B cell (primary cell): ENCODE measurements around the gene PLXNA1.

Source experiments
- EZH2 ChIP-seq: IDR thresholded peaks from 2 replicates; pipeline ENCODE4 v1.6.1; 2012; ENCODE audit warnings: borderline replicate concordance, low read depth, mild to moderate bottlenecking, moderate library complexity, low read length; ENCODE audit not compliant: insufficient read depth, poor library complexity, severe bottlenecking
- TF ChIP-seq, protein P1 (sequence below): fragments of 200-600 bp; IDR thresholded peaks from one replicate; pipeline ENCODE4 v1.8.0; 2022; ENCODE audit warnings: antibody characterized with exemption, mild to moderate bottlenecking

DNA sequence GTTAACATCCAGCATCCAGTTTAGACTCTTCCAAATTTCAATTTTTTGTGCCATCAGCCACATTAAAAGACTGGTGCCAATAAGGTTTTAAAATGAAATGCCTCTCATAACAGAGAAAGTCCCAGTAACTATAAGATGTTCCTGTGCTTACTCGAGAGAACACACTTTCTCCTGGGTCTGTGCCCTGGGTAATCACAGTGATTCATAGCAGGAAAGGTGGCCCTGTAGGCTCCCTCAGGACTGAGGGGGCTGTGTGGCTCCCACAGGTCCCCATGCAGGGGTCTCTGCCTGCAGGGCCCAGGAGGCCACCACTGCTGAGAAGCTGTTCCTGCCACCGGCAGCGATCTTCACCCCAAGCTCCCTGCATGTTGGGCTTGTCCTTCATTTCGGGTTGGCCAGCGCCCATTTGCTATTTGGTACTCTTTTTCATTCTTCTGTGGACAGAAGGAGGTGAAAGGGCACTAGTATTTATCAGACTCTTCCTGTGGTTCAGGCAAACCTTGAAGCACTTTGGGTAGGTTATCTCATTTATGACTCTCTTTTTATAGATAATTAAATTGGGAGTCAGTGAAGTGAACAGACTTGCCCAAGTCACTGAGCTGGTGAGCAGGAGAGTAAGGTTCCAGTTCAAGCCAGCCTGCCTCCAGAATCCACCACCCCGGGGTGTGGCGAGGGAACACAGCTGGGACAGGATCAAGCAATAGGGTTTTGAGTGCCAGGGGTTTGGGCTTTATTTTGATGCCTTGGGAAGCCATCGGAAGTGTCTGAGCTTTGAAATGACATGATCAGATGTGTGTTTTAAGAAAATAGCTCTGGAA, 44.2 kb upstream of the PLXNA1 start:
- TF ChIP-seq, protein P1, sequence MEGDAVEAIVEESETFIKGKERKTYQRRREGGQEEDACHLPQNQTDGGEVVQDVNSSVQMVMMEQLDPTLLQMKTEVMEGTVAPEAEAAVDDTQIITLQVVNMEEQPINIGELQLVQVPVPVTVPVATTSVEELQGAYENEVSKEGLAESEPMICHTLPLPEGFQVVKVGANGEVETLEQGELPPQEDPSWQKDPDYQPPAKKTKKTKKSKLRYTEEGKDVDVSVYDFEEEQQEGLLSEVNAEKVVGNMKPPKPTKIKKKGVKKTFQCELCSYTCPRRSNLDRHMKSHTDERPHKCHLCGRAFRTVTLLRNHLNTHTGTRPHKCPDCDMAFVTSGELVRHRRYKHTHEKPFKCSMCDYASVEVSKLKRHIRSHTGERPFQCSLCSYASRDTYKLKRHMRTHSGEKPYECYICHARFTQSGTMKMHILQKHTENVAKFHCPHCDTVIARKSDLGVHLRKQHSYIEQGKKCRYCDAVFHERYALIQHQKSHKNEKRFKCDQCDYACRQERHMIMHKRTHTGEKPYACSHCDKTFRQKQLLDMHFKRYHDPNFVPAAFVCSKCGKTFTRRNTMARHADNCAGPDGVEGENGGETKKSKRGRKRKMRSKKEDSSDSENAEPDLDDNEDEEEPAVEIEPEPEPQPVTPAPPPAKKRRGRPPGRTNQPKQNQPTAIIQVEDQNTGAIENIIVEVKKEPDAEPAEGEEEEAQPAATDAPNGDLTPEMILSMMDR: no peak
- no peak for TF ChIP-seq EZH2
